HepG2 (cell line): ENCODE measurements around the gene CLDN9. TPM values are rescaled to one million over a fixed set of nuclear protein-coding genes. Genes with fewer than 3 reads are reported as not detected.
A peak's percentile ranks its signal among the peaks of the same experiment; 100 is the strongest.

Experiments used
- FOXM1 ChIP-seq: sonication (generic); formaldehyde crosslinking; IDR thresholded peaks from 2 replicates; pipeline ENCODE4 v1.5.0; 2020; ENCODE audit warnings: missing genetic modification reagents
- HCFC1 ChIP-seq: fragments of 150-350 bp; IDR thresholded peaks from 2 replicates; pipeline ENCODE4 v1.6.1; 2014; ENCODE audit warnings: low read depth, low read length
- HOXA3 ChIP-seq: sonication (generic); formaldehyde crosslinking; IDR thresholded peaks from 2 replicates; pipeline ENCODE4 v1.5.0; 2020; ENCODE audit warnings: missing genetic modification reagents
- MAFK ChIP-seq, 2 experiments: IDR thresholded peaks in 1 of 2; conservative IDR thresholded peaks in 1 of 2; 2 replicates each; pipeline ENCODE4 v1.6.1; 2011; ENCODE audit warnings: improper control_type of control experiment in 2 of 2, low read length in 2 of 2
- MTF2 ChIP-seq: sonication (generic); formaldehyde crosslinking; IDR thresholded peaks from 2 replicates; pipeline ENCODE4 v1.5.0; 2020; ENCODE audit warnings: missing genetic modification reagents, borderline replicate concordance
- MYPOP ChIP-seq: sonication (generic); formaldehyde crosslinking; IDR thresholded peaks from 2 replicates; pipeline ENCODE4 v1.8.1; 2023; ENCODE audit warnings: mild to moderate bottlenecking, moderate library complexity, missing genetic modification reagents
- PBX3 ChIP-seq: sonication (generic); formaldehyde crosslinking; IDR thresholded peaks from 2 replicates; pipeline ENCODE4 v1.8.1; 2023; ENCODE audit warnings: missing genetic modification reagents, inconsistent platforms, borderline replicate concordance
- PHF8 ChIP-seq: sonication (generic); formaldehyde crosslinking; IDR thresholded peaks from 2 replicates; pipeline ENCODE4 v1.5.0; 2020; ENCODE audit warnings: missing genetic modification reagents
- REL ChIP-seq: sonication (generic); formaldehyde crosslinking; conservative IDR thresholded peaks from 2 replicates; pipeline ENCODE4 v1.8.0; 2022; ENCODE audit warnings: mild to moderate bottlenecking, missing genetic modification reagents, moderate library complexity
- SP1 ChIP-seq, 2 experiments: fragments of 450-650 bp in 1 of 2; sonication (generic) in 1 of 2; formaldehyde crosslinking in 1 of 2; IDR thresholded peaks; 2 replicates each; pipeline versions ENCODE4 v1.4.0 to v1.6.1; 2016 to 2020; ENCODE audit warnings: missing genetic modification reagents in 1 of 2
- SRSF4 ChIP-seq: fragments of 200-400 bp; formaldehyde crosslinking; IDR thresholded peaks from one replicate; pipeline ENCODE4 v1.6.1; 2018; ENCODE audit warnings: mild to moderate bottlenecking, low read depth, low read length, moderate library complexity; ENCODE audit not compliant: poor library complexity, severe bottlenecking
- ZBTB21 ChIP-seq: sonication (generic); formaldehyde crosslinking; IDR thresholded peaks from 2 replicates; pipeline ENCODE4 v1.4.0; 2020; ENCODE audit warnings: missing genetic modification reagents
- ZEB1 ChIP-seq: IDR thresholded peaks from 2 replicates; pipeline ENCODE4 v1.6.1; 2012; ENCODE audit warnings: mild to moderate bottlenecking, low read depth, inconsistent platforms; ENCODE audit not compliant: insufficient replicate concordance
- ZFP36L1 ChIP-seq: sonication (generic); formaldehyde crosslinking; IDR thresholded peaks from 2 replicates; pipeline ENCODE4 v1.8.0; 2022; ENCODE audit warnings: mild to moderate bottlenecking, missing genetic modification reagents, moderate library complexity
- ZNF142 ChIP-seq: sonication (generic); formaldehyde crosslinking; IDR thresholded peaks from 2 replicates; pipeline ENCODE4 v1.4.0; 2020; ENCODE audit warnings: missing genetic modification reagents
- ZNF317 ChIP-seq: sonication (generic); formaldehyde crosslinking; IDR thresholded peaks from 2 replicates; pipeline ENCODE4 v1.5.0; 2020; ENCODE audit warnings: mild to moderate bottlenecking, missing genetic modification reagents
- ZNF530 ChIP-seq: sonication (generic); formaldehyde crosslinking; IDR thresholded peaks from 2 replicates; pipeline ENCODE4 v1.5.0; 2020; ENCODE audit warnings: low read depth, mild to moderate bottlenecking, missing genetic modification reagents
- ZNF557 ChIP-seq: sonication (generic); formaldehyde crosslinking; IDR thresholded peaks from 2 replicates; pipeline ENCODE4 v1.4.0; 2020; ENCODE audit warnings: missing genetic modification reagents
- ZNF749 ChIP-seq: sonication (generic); formaldehyde crosslinking; IDR thresholded peaks from 2 replicates; pipeline ENCODE4 v1.8.0; 2022; ENCODE audit warnings: mild to moderate bottlenecking, missing genetic modification reagents, moderate library complexity, borderline replicate concordance
- ZNF777 ChIP-seq: sonication (generic); formaldehyde crosslinking; IDR thresholded peaks from 2 replicates; pipeline ENCODE4 v1.4.0; 2020; ENCODE audit warnings: missing genetic modification reagents
- ZNF83 ChIP-seq: sonication (generic); formaldehyde crosslinking; IDR thresholded peaks from 2 replicates; pipeline ENCODE4 v1.4.0; 2020; ENCODE audit warnings: missing genetic modification reagents, mild to moderate bottlenecking, borderline replicate concordance
- polyA plus RNA-seq, 8 experiments: library from polyadenylated mRNA; depleted of rRNA in 3 of 8; stranded (reverse) in 7 of 8; unstranded in 1 of 8; fragments of >200 nt; fragmentation: Illumina TruSeq in 4 of 8; extraction: Trizol in 4 of 8; gene quantifications; 2 replicates each; pipeline versions ENCODE4 v1.2.1 to v1.2.3, GENCODE V29; 2011 to 2016; ENCODE audit warnings: low read depth in 4 of 8, missing spikeins in 1 of 8, mixed read lengths in 1 of 8; ENCODE audit not compliant: insufficient read depth in 1 of 8
- total RNA-seq, 5 experiments: library from RNA; depleted of rRNA; stranded (reverse); fragments of >200 nt; fragmentation: Illumina TruSeq; extraction: Trizol; gene quantifications; 2 replicates each; pipeline ENCODE4 v1.2.3, GENCODE V29; 2016; ENCODE audit warnings: low read depth in 1 of 5

Gene CLDN9
- total and polyA plus RNA-seq, 2 of the 13 experiments (the other 11 are each of a cell fraction or from before 2014, with no cell fraction given): 0.15 to 0.26 TPM

- TF ChIP-seq PHF8 (CRISPR knock-in tag) (peak; percentile 92), ZNF777 (peak; percentile 67; the same call in 1 of the 2 replicates), ZEB1 (no peak), ZFP36L1 (CRISPR knock-in tag) (no peak), MAFK (conservative IDR thresholded peaks at IDR 0.05 in 1 of 2, IDR thresholded peaks at IDR 0.05 in 1 of 2; ENCODE audit: low read length in 2 of 2) (no peak), ZNF557 (no peak), HCFC1 (no peak), ZBTB21 (CRISPR knock-in tag) (no peak), ZNF530 (CRISPR knock-in tag) (no peak), HOXA3 (CRISPR knock-in tag) (peak; percentile 57), SP1 (IDR thresholded peaks at IDR 0.05) (no peak), SP1 (CRISPR knock-in tag; IDR thresholded peaks at IDR 0.05) (peak; percentile 35; the same call in 1 of the 2 replicates), FOXM1 (CRISPR knock-in tag) (no peak), SRSF4 (peak; percentile 27), MTF2 (CRISPR knock-in tag) (no peak), PBX3 (CRISPR knock-in tag) (no peak), ZNF749 (CRISPR knock-in tag) (no peak), ZNF317 (CRISPR knock-in tag) (peak; percentile 21; the same call in 1 of the 2 replicates), ZNF83 (peak; percentile 46; the same call in 1 of the 2 replicates), REL (CRISPR knock-in tag) (0 out of 2 replicates have a peak, but pooled peaks have one; percentile 48), MYPOP (CRISPR knock-in tag) (0 out of 2 replicates have a peak, but pooled peaks have one; percentile 21), ZNF142 (CRISPR knock-in tag) (0 out of 2 replicates have a peak, but pooled peaks have one; percentile 53)
These were observed 32.2 kb upstream of the CLDN9 start, which contains the start of gene PKMYT1 (continued) for GRCh38 chr16:2980227-2981176.
